ENCODE measurements around the gene LGALSL. TPM values are rescaled to one million over a fixed set of nuclear protein-coding genes. Genes with fewer than 3 reads are reported as not detected.

LGALSL gene
- total RNA-seq, 1 experiment from 2014 or later = 23.8 TPM

GRCh38 chr2:64414736-64415435, 39.1 kb upstream of the LGALSL start:
- Histone ChIP-seq H4K91ac (ENCODE audit: insufficient read length, low read depth, low read length) (no peak overlapping the region), H3K23ac (ENCODE audit: insufficient read length, low read depth, low read length) (no peak overlapping the region), H2BK120ac (ENCODE audit: low read depth, low read length, poor library complexity, severe bottlenecking) (no peak overlapping the region), H3K4me1 (ENCODE audit: insufficient read depth, low read length) (0 out of 2 replicates have a peak, but pooled peaks cover 3% of the 10 kb centered on the region), H3K9ac (ENCODE audit: extremely low read depth, insufficient read length, low read length) (no peak overlapping the region), H3K27ac (ENCODE audit: insufficient read length, low read depth, low read length) (no peak overlapping the region), H3K27me3 (ENCODE audit: insufficient read depth, low read length) (no peaks in the 10 kb centered on the region), H2AFZ (ENCODE audit: low read length) (no peak overlapping the region), H2BK5ac (ENCODE audit: insufficient read length, low read length) (no peak overlapping the region), H3K79me2 (ENCODE audit: insufficient read depth, low read length) (no peaks in the 10 kb centered on the region), H3K9me3 (ENCODE audit: control insufficient read depth, low read depth, low read length) (no peaks in the 10 kb centered on the region), H2BK20ac (ENCODE audit: low read depth, low read length, poor library complexity, severe bottlenecking) (no peak overlapping the region), H3K14ac (ENCODE audit: insufficient read depth, low read length) (no peak overlapping the region), H2BK15ac (ENCODE audit: low read depth, low read length) (no peak overlapping the region), H4K20me1 (ENCODE audit: control insufficient read depth, insufficient read depth, insufficient read length) (no peaks in the 10 kb centered on the region), H4K5ac (ENCODE audit: insufficient read length, low read depth, low read length) (no peak overlapping the region), H4K8ac (replicated peaks; ENCODE audit: insufficient read length, low read depth, low read length) (no peak overlapping the region), H3T11ph (ENCODE audit: low read length) (no peak overlapping the region), H3K23me2 (ENCODE audit: insufficient read length, low read depth, low read length, poor library complexity, severe bottlenecking) (no peaks in the 10 kb centered on the region), H2AK5ac (ENCODE audit: insufficient read length, low read length) (no peak overlapping the region), H3K4ac (ENCODE audit: low read depth, low read length) (no peak overlapping the region), H2BK12ac (ENCODE audit: insufficient read length, low read depth, low read length) (no peak overlapping the region), H3K18ac (ENCODE audit: insufficient read length, low read depth, low read length) (no peak overlapping the region), H3K79me1 (ENCODE audit: insufficient read depth, low read depth, low read length, poor library complexity, severe bottlenecking) (no peaks in the 10 kb centered on the region), H3K4me2 (ENCODE audit: insufficient read depth, insufficient read length, low read length) (no peak overlapping the region), H3K56ac (ENCODE audit: insufficient read length, low read depth, low read length) (no peak overlapping the region)
- Mint-ChIP-seq H3K4me3 (no peak overlapping the region), H3K9me3 (no peaks in the 10 kb centered on the region), H3K36me3 (ENCODE audit: insufficient read depth in 1 of 3, low read depth in 3 of 3) (no peaks in the 10 kb centered on the region), H3K27ac (no peak overlapping the region), H3K27me3 (ENCODE audit: low read depth) (peaks cover 1% of the 10 kb centered on the region; the same call in 1 of the 2 replicates), H3K4me1 (peaks cover 9 to 12% of the 10 kb centered on the region in 2 experiments)
- no CpG with 5 or more reads among the region's 7 CpGs for WGBS (ENCODE audit: extremely low coverage, insufficient read length, low lambda C conversion rate)
- DNase-seq = no peak
- no peak for TF ChIP-seq CTCF (conservative IDR thresholded peaks at IDR 0.05)

Measured in H9 (cell line).